HEK293 (cell line): ENCODE results near the gene DDC.

Experiments used
- CTCF ChIA-PET: fragments of 350-600 bp; formaldehyde crosslinking; extraction: SDS; loops from one replicate; lab custom pipeline; 2021; ENCODE audit warnings: antibody characterized with exemption; lab: Yijun Ruan, JAX
- POLR2A ChIA-PET: fragments of 300-600 bp; formaldehyde crosslinking; extraction: SDS; loops from one replicate; lab custom pipeline; 2020; ENCODE audit warnings: antibody characterized with exemption, inconsistent platforms; lab: Yijun Ruan, JAX
- H3K27ac ChIP-seq: fragments of 200-500 bp; sonication (Bioruptor generic); 2 replicates; pipeline ENCODE4 v1.5.1; 2014; ENCODE audit warnings: low read depth, low read length, control low read depth, inconsistent platforms; ENCODE audit errors: extremely low read depth
- H3K36me3 ChIP-seq, 2 experiments: fragments of 200-500 bp in 1 of 2; sonication (Bioruptor generic) in 1 of 2; 1 replicate in 1 of 2; 2 replicates in 1 of 2; pipeline ENCODE4 v1.5.1; 2014 to 2017; ENCODE audit warnings: inconsistent platforms in 2 of 2, low read length in 2 of 2; ENCODE audit not compliant: control insufficient read depth in 2 of 2, insufficient read depth in 1 of 2
- H3K4me1 ChIP-seq: fragments of 200-500 bp; sonication (Bioruptor generic); 2 replicates; pipeline ENCODE4 v1.5.1; 2014; ENCODE audit warnings: mild to moderate bottlenecking, low read length, inconsistent platforms; ENCODE audit not compliant: control insufficient read depth, insufficient read depth
- H3K4me3 ChIP-seq: 2 replicates; pipeline ENCODE4 v1.5.1; 2011; ENCODE audit warnings: low read depth, mild to moderate bottlenecking, control low read depth, low read length, moderate library complexity
- H3K9me3 ChIP-seq: fragments of 200-500 bp; sonication (Bioruptor generic); 2 replicates; pipeline ENCODE4 v1.5.1; 2014; ENCODE audit warnings: low read depth, low read length, inconsistent platforms; ENCODE audit not compliant: control insufficient read depth, insufficient read depth
- GFI1B ChIP-seq: fragments of 450-650 bp; formaldehyde crosslinking; IDR thresholded peaks from 2 replicates; pipeline ENCODE4 v1.5.1; 2016; ENCODE audit warnings: missing biosample characterization, missing genetic modification characterization
- HIC1 ChIP-seq: fragments of 450-650 bp; formaldehyde crosslinking; IDR thresholded peaks from 2 replicates; pipeline ENCODE4 v1.5.1; 2016; ENCODE audit warnings: missing biosample characterization, missing genetic modification characterization
- HOXA7 ChIP-seq: sonication (generic); formaldehyde crosslinking; IDR thresholded peaks from 2 replicates; pipeline ENCODE4 v1.8.1; 2022; ENCODE audit warnings: missing genetic modification reagents, borderline replicate concordance
- KLF8 ChIP-seq: fragments of 450-650 bp; formaldehyde crosslinking; IDR thresholded peaks from 2 replicates; pipeline ENCODE4 v1.5.1; 2016; ENCODE audit warnings: missing biosample characterization, missing genetic modification characterization
- OVOL3 ChIP-seq: fragments of 450-650 bp; formaldehyde crosslinking; IDR thresholded peaks from 2 replicates; pipeline ENCODE4 v1.5.1; 2016; ENCODE audit warnings: missing biosample characterization, missing genetic modification characterization
- PRDM1 ChIP-seq: fragments of 450-650 bp; formaldehyde crosslinking; IDR thresholded peaks from 2 replicates; pipeline ENCODE4; 2016; ENCODE audit warnings: missing biosample characterization, missing genetic modification characterization
- SCRT2 ChIP-seq: fragments of 450-650 bp; formaldehyde crosslinking; IDR thresholded peaks from 2 replicates; pipeline ENCODE4 v1.5.1; 2016; ENCODE audit warnings: missing biosample characterization, missing genetic modification characterization
- ZBTB44 ChIP-seq: fragments of 450-650 bp; IDR thresholded peaks from 2 replicates; pipeline ENCODE4 v1.5.1; 2018; ENCODE audit warnings: missing biosample characterization, mild to moderate bottlenecking, missing genetic modification characterization
- ZIC2 ChIP-seq: fragments of 450-650 bp; formaldehyde crosslinking; IDR thresholded peaks from 2 replicates; pipeline ENCODE4 v1.5.1; 2016; ENCODE audit warnings: missing biosample characterization, missing genetic modification characterization
- ZNF112 ChIP-seq: fragments of 450-650 bp; formaldehyde crosslinking; IDR thresholded peaks from 2 replicates; pipeline ENCODE4 v1.5.0; 2017; ENCODE audit warnings: missing biosample characterization, missing genetic modification characterization
- ZNF335 ChIP-seq: fragments of 450-650 bp; formaldehyde crosslinking; conservative IDR thresholded peaks from 2 replicates; pipeline ENCODE4 v1.5.1; 2016; ENCODE audit warnings: missing biosample characterization, missing genetic modification characterization
- ZNF366 ChIP-seq: fragments of 450-650 bp; formaldehyde crosslinking; conservative IDR thresholded peaks from 2 replicates; pipeline ENCODE4 v1.5.1; 2016; ENCODE audit warnings: missing biosample characterization, missing genetic modification characterization
- ZNF510 ChIP-seq: fragments of 450-650 bp; formaldehyde crosslinking; IDR thresholded peaks from 2 replicates; pipeline ENCODE4 v1.5.1; 2018; ENCODE audit warnings: mild to moderate bottlenecking, missing genetic modification characterization, missing biosample characterization; ENCODE audit not compliant: insufficient replicate concordance
- ZNF670 ChIP-seq: fragments of 450-650 bp; formaldehyde crosslinking; IDR thresholded peaks from 2 replicates; pipeline ENCODE4 v1.5.1; 2016; ENCODE audit warnings: missing biosample characterization, missing genetic modification characterization, low read depth
- ZNF777 ChIP-seq: fragments of 450-650 bp; formaldehyde crosslinking; IDR thresholded peaks from 2 replicates; pipeline ENCODE4 v1.5.1; 2017; ENCODE audit warnings: missing biosample characterization, missing genetic modification characterization, borderline replicate concordance
- TF ChIP-seq, protein P1 (sequence below): fragments of 450-650 bp; formaldehyde crosslinking; IDR thresholded peaks from 2 replicates; pipeline ENCODE4 v1.5.1; 2016; ENCODE audit warnings: missing biosample characterization, missing genetic modification characterization
- TF ChIP-seq, protein P2 (sequence below): fragments of 450-650 bp; formaldehyde crosslinking; IDR thresholded peaks from 2 replicates; pipeline ENCODE4 v1.5.1; 2016; ENCODE audit warnings: missing biosample characterization, missing genetic modification characterization

Gene DDC

DNA sequence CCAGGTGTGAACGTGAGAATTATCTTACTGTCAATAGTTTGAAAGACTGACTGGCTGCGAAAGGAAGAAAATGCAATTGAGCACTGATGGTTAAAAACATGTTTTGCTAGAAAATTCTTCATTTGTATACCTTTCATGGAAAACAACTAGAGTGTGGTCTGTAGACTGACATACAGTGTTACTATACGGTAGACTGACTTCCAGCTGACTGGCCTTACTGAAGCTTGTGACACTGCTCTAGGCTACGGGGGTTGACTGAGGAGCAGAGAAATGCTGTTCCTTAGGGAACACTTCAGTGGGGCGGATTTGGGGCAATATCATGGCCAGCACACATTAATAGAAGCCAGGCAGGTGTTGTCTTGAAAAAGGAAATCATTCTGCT is 25.9 kb upstream of the DDC start:
- Histone ChIP-seq H3K4me3 (no peak overlapping the region), H3K27ac (no peak overlapping the region), H3K36me3 (peaks cover 0 to 22% of the 10 kb centered on the region in 2 experiments), H3K4me1 (no peaks in the 10 kb centered on the region), H3K9me3 (no peaks in the 10 kb centered on the region)
- CTCF ChIA-PET, result interaction anchor here (0.9 kb wide), 1 partner anchor 123 kb away, joined by 3 read pairs; no protein-coding TSS in a partner anchor
- TF ChIP-seq ZNF510 (no peak), ZNF777 (no peak), ZIC2 (tag by site-specific recombination) (no peak), ZNF366 (tag by site-specific recombination) (no peak), HOXA7 (CRISPR knock-in tag) (no peak), ZBTB44 (tag by site-specific recombination) (no peak), ZNF335 (tag by site-specific recombination) (no peak), GFI1B (tag by site-specific recombination) (no peak), HIC1 (tag by site-specific recombination) (no peak)
- TF ChIP-seq, protein P1, sequence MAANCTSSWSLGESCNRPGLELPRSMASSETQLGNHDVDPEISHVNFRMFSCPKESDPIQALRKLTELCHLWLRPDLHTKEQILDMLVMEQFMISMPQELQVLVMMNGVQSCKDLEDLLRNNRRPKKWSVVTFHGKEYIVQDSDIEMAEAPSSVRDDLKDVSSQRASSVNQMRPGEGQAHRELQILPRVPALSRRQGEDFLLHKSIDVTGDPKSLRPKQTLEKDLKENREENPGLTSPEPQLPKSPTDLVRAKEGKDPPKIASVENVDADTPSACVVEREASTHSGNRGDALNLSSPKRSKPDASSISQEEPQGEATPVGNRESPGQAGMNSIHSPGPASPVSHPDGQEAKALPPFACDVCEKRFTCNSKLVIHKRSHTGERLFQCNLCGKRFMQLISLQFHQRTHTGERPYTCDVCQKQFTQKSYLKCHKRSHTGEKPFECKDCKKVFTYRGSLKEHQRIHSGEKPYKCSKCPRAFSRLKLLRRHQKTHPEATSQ (tag by site-specific recombination), result no peak
- POLR2A ChIA-PET, result no interaction called here

DNA sequence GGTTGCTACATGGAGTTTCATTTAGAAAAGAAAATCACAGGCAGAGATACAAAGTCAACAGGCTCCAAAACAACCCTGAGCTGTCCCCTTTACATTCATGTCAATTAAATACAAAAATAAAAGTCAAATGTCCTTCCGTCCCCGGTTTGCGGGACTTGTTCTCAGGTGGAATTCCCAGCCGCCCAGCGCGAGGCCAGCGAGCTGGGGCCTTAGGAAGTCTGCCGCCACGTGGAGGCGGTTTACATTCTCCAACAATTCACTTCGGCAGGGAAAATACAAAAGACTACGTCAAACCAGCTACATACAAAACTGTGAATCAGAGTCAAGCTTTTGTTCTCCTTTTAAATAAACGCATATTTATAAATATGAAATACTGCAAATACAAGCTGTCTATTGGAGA is 25.3 kb upstream of the DDC start:
- TF ChIP-seq SCRT2 (tag by site-specific recombination), result no peak
- TF ChIP-seq KLF8 (tag by site-specific recombination), result no peak
- no peak for TF ChIP-seq OVOL3 (tag by site-specific recombination)
- no peak for TF ChIP-seq PRDM1 (tag by site-specific recombination)
- TF ChIP-seq ZNF670 (tag by site-specific recombination), result no peak
- TF ChIP-seq ZNF112 (tag by site-specific recombination), result no peak
- TF ChIP-seq, protein P2, sequence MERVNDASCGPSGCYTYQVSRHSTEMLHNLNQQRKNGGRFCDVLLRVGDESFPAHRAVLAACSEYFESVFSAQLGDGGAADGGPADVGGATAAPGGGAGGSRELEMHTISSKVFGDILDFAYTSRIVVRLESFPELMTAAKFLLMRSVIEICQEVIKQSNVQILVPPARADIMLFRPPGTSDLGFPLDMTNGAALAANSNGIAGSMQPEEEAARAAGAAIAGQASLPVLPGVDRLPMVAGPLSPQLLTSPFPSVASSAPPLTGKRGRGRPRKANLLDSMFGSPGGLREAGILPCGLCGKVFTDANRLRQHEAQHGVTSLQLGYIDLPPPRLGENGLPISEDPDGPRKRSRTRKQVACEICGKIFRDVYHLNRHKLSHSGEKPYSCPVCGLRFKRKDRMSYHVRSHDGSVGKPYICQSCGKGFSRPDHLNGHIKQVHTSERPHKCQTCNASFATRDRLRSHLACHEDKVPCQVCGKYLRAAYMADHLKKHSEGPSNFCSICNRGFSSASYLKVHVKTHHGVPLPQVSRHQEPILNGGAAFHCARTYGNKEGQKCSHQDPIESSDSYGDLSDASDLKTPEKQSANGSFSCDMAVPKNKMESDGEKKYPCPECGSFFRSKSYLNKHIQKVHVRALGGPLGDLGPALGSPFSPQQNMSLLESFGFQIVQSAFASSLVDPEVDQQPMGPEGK (tag by site-specific recombination), result no peak
- H3K4me1 ChIP-seq, result no peaks in the 10 kb centered on the region
- ChIA-PET POLR2A (no interaction called here), CTCF (interaction anchor here (0.9 kb wide), 1 partner anchor 122 kb away, joined by 3 read pairs; no protein-coding TSS in a partner anchor)
- no peak overlapping the region for H3K4me3 ChIP-seq
- peaks cover 0 to 22% of the 10 kb centered on the region in 2 experiments for H3K36me3 ChIP-seq
- no peaks in the 10 kb centered on the region for H3K9me3 ChIP-seq
- H3K27ac ChIP-seq, result no peak overlapping the region
